ENCODE results near the gene ADRM1.

The ADRM1 gene

DNA sequence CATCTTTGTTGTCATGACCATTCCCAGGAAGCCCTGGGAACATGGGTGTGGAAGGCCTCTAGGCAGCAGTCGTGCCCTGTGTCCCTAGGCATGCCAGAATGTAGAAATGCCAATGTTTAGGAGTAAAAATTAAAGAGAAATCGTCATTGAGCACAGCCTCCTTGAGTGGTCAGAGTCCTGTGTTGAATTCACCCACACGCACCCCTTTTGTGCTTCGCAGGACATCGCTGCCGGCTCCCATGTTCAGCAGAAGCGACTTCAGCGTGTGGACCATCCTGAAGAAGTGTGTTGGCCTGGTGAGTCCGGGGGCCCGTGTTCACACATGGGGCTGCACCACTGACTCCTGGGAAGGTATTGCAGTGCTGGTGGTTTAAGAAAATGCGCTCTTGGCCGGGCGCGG is 39.4 kb upstream of the ADRM1 start:
- TF ChIP-seq, protein P1, sequence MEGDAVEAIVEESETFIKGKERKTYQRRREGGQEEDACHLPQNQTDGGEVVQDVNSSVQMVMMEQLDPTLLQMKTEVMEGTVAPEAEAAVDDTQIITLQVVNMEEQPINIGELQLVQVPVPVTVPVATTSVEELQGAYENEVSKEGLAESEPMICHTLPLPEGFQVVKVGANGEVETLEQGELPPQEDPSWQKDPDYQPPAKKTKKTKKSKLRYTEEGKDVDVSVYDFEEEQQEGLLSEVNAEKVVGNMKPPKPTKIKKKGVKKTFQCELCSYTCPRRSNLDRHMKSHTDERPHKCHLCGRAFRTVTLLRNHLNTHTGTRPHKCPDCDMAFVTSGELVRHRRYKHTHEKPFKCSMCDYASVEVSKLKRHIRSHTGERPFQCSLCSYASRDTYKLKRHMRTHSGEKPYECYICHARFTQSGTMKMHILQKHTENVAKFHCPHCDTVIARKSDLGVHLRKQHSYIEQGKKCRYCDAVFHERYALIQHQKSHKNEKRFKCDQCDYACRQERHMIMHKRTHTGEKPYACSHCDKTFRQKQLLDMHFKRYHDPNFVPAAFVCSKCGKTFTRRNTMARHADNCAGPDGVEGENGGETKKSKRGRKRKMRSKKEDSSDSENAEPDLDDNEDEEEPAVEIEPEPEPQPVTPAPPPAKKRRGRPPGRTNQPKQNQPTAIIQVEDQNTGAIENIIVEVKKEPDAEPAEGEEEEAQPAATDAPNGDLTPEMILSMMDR (IDR thresholded peaks at IDR 0.05) = no peak

DNA sequence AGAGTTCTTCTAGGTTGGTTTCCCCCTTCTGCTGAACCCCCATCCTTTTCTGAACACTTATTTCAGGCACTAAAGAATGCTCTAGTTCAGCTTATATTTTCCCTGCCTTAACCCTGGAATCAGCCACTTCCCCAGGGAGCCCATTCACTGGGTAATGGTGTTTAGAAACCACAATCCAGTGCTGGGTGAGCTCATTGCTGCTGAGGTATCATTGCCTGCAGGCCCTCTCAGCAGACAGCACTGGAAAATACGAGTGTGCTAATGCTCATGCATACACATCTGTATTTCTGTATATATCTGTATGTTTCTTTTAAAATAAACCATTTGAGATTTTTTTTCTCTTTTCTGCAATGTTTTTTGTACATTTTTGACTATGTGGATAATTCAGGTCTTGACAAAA is 37.4 kb upstream of the ADRM1 start:
- TF ChIP-seq, protein P1 (IDR thresholded peaks at IDR 0.05) = no peak

DNA sequence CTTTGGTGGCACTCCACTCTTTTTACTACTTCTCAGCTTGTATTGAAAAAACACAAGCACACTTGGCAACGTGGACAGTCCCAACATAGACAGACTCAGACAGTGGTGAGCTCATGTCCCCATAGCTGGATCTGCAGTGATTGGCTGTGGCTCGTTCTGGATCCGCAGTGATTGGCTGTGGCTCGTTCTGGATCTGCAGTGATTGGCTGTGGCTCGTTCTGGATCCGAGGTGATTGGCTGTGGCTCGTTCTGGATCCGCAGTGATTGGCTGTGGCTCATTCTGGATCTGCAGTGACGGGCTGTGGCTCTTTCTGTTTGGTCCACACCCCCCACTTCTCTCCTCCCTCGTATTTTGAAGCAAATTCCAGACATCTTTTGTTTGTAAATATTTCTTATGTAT is 36.5 kb upstream of the ADRM1 start:
- TF ChIP-seq, protein P1 (IDR thresholded peaks at IDR 0.05) = no peak

DNA sequence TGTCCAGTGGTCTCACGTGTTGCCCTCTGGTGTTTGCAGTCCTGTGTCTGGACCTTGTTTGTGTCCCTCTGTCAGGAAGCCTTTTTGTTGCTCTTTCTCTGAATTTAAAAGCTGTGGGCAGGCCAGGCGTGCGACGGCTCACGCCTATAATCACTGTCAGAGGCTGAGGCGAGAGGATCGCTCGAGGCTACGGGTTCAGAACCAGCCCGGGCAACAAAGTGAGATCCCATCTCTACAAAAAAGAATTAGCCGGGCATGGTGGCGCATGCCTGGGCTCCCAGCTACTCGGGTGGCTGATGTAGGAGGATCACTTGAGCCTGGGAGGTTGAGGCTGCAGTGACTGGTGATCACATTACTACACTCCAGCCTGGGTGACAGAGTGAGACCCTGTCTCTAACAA is 35.9 kb upstream of the ADRM1 start:
- TF ChIP-seq, protein P1 (IDR thresholded peaks at IDR 0.05) = no peak

DNA sequence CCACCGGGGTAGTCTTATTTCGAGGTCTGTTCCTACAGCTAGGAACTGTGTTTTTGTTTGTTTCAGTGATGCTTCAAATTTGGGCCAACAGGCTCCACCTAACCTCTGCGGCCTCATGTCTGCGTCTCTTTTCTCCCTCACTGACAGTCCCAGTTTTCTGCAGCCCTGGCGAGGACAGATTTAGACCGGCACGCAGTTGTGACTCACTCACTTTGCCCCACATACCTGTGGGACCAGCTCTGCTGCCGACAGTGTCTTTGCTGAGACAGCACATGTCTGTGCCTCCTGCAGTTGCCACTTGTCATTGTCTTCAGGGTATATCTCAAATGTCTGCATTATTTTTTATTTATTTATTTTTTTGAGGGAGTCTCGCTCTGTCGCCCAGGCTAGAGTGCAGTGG is 35.3 kb upstream of the ADRM1 start:
- TF ChIP-seq, protein P1 (IDR thresholded peaks at IDR 0.05) = no peak

DNA sequence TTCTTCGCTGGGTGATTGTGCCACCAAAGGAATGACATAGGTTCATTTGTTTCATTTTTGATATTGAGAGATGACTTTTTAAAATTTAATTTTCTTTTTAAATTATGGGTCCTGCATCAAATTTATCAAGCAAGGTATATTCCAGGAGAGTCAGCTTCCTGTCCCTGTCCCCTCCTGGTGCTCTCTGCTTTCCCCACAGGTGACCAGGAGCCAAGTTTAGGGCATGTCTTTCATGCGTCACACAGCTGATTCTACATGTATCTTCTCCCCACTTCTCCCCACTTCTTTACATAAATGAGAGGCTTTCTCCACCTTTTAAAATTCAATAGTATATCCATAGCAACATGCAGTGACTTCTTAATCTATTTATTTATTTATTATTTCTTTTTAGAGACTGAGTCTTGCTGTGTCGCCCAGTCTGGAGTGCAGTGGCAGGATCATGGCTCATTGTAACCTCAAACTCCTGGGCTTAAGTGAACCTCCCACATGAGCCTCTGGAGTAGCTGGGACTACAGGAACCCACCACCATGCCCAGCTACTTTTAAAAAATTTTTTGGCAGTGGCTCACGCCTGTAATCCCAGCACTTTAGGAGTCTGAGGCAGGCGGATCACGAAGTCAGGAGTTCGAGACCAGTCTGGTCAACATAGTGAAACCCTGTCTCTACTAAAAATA is 34.4 kb upstream of the ADRM1 start:
- TF ChIP-seq, protein P1 (IDR thresholded peaks at IDR 0.05) = no peak

DNA sequence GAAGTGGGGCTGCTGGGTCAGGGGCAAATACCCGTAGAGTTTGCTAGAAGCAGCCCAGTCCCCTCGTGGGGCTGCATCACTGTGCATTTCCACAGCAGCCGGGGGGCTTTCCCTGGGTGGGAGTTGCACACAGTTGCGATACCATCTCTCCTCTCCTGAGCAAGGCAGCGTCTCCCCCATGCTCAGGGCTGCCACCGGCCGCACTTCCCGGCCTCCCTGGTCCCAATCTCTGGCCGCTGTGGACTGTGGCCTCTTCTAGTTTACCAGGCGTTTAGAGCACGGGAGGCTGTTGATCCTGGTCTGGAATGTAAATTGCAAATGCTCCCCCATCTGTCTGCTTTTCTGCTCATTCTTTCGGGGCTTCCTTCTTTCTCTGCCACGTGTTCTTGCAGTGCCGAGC is 33.4 kb upstream of the ADRM1 start:
- TF ChIP-seq, protein P1 (IDR thresholded peaks at IDR 0.05) = no peak

DNA sequence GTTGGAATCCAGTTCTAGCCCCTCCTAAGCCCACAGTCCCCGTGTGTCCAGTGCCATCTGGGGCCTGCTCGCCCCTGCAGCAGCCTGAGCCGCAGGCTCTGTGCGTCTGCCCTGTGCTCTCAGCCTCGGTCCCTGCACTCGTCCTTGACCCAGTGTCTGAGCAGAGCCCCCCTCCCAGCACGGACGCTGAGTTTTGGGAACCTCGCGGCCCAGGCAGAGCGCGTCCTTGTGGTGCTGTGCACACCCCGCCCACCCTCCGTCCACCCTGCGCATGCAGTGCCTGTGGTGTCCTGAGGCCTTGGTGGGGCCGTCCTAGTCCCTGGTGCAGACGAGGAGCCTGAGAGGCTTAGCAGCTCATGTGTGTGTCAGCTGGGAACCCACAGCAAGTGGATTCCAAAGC is 32.9 kb upstream of the ADRM1 start:
- TF ChIP-seq, protein P1 (IDR thresholded peaks at IDR 0.05) = no peak
